Activated CD4-positive, alpha-beta T cell treated with anti-CD3 and anti-CD28 coated beads, Interleukin-2, amount 50 U/mL, for 4 hours (primary cell): ENCODE data around the gene IGF2BP3.
A peak's percentile ranks its signal among the peaks of the same experiment; 100 is the strongest.
"Not testable (repeated sequence)": the region's sequence is repeated elsewhere in the genome, so short reads cannot be mapped to it uniquely, and the experiment has no call there.

Experiments used
- DNase-seq, 2 experiments: peaks; one replicate each; pipeline ENCODE4 v3.0.0-alpha.2; 2020

IGF2BP3 gene

GRCh38 chr7:23470330-23471105, at the start of gene IGF2BP3:
TSS of gene IGF2BP3 (minus strand) at chr7:23470491. CDS start at chr7:23470110, 381 bp downstream.
- DNase-seq, result no peak

- DNase-seq, result no peak
Measured at GRCh38 chr7:23514755-23515154, 44.5 kb upstream of the IGF2BP3 start.

- DNase-seq, result not testable (repeated sequence)
Measured at GRCh38 chr7:23513746-23514145, 43.5 kb upstream of the IGF2BP3 start.

GRCh38 chr7:23494009-23494408, 23.7 kb upstream of the IGF2BP3 start:
- DNase-seq, result no peak

GRCh38 chr7:23491502-23491901, 21.2 kb upstream of the IGF2BP3 start:
- no peak for DNase-seq

- DNase-seq, result peak; percentile 50 to 54
Measured at GRCh38 chr7:23490357-23491135, 20.3 kb upstream of the IGF2BP3 start.

- DNase-seq, result not testable (repeated sequence)
Measured at GRCh38 chr7:23488714-23489113, 18.4 kb upstream of the IGF2BP3 start.

- DNase-seq, result no peak
Measured at GRCh38 chr7:23487670-23488069, 17.4 kb upstream of the IGF2BP3 start.

GRCh38 chr7:23486002-23486773, 15.9 kb upstream of the IGF2BP3 start:
- DNase-seq, result no peak

GRCh38 chr7:23482686-23483085, 12.4 kb upstream of the IGF2BP3 start:
- DNase-seq, result no peak

- DNase-seq, result no peak
Measured at GRCh38 chr7:23477962-23478866, 7.9 kb upstream of the IGF2BP3 start.

- DNase-seq, result no peak
Measured at GRCh38 chr7:23477157-23477499, 6.8 kb upstream of the IGF2BP3 start.

- no peak for DNase-seq
Measured at GRCh38 chr7:23476286-23477156, 6.2 kb upstream of the IGF2BP3 start.

GRCh38 chr7:23475576-23475839, 5.2 kb upstream of the IGF2BP3 start:
- no peak for DNase-seq

GRCh38 chr7:23474829-23475575, 4.7 kb upstream of the IGF2BP3 start:
- DNase-seq, result no peak

GRCh38 chr7:23474094-23474828, 4.0 kb upstream of the IGF2BP3 start:
- DNase-seq, result no peak

- no peak for DNase-seq
Measured at GRCh38 chr7:23473844-23474093, 3.5 kb upstream of the IGF2BP3 start.

GRCh38 chr7:23472956-23473843, 2.9 kb upstream of the IGF2BP3 start:
- no peak for DNase-seq

- DNase-seq, result no peak
Measured at GRCh38 chr7:23472556-23472955, 2.3 kb upstream of the IGF2BP3 start.
